ENCODE data around the gene ICAM1.

DNA sequence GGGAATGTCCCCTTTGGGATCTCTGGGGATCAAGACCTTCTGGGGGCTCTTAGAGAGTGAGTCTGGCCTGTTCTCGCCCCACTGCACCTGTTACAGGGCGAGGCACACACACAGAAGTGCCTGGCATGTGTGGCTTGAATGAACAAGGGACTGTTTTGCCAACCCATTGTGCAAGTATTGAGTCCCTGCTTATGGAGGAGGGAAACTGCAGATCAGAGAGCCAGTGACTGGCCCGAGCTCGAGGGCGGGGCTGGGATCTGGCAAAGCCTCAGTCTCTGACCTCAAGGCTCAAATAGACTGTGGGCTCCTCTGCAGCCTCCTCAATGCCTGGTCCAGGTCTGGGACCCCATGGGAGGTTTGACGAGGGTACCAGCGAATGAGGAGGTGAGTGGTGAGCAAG is 56.9 kb downstream of the ICAM1 start:
- TF ChIP-seq, protein P1, sequence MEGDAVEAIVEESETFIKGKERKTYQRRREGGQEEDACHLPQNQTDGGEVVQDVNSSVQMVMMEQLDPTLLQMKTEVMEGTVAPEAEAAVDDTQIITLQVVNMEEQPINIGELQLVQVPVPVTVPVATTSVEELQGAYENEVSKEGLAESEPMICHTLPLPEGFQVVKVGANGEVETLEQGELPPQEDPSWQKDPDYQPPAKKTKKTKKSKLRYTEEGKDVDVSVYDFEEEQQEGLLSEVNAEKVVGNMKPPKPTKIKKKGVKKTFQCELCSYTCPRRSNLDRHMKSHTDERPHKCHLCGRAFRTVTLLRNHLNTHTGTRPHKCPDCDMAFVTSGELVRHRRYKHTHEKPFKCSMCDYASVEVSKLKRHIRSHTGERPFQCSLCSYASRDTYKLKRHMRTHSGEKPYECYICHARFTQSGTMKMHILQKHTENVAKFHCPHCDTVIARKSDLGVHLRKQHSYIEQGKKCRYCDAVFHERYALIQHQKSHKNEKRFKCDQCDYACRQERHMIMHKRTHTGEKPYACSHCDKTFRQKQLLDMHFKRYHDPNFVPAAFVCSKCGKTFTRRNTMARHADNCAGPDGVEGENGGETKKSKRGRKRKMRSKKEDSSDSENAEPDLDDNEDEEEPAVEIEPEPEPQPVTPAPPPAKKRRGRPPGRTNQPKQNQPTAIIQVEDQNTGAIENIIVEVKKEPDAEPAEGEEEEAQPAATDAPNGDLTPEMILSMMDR (IDR thresholded peaks at IDR 0.05), result no peak
- TF ChIP-seq POLR2A (IDR thresholded peaks at IDR 0.05), result no peak

Data from heart left ventricle (tissue), 13 donors.